Mucosa of stomach (tissue), 1 donor: Measurements from ENCODE around the gene GP1BB.
"Not testable (repeated sequence)": the region's sequence is repeated elsewhere in the genome, so short reads cannot be mapped to it uniquely, and the experiment has no call there.

ENCODE experiments used
- H3K27me3 ChIP-seq: one replicate; pipeline ENCODE4 v1.7.0; 2013; ENCODE audit warnings: mild to moderate bottlenecking, low read length; ENCODE audit not compliant: control insufficient read depth, insufficient read depth
- H3K36me3 ChIP-seq: one replicate; pipeline ENCODE4 v1.7.0; 2013; ENCODE audit warnings: low read length; ENCODE audit not compliant: control insufficient read depth, insufficient read depth
- H3K4me1 ChIP-seq: one replicate; pipeline ENCODE4 v1.7.0; 2013; ENCODE audit warnings: mild to moderate bottlenecking, low read length; ENCODE audit not compliant: control insufficient read depth, insufficient read depth
- H3K4me3 ChIP-seq: one replicate; pipeline ENCODE4 v1.7.0; 2013; ENCODE audit warnings: low read length
- H3K9ac ChIP-seq: one replicate; pipeline ENCODE4 v1.7.0; 2013; ENCODE audit warnings: mild to moderate bottlenecking, low read length, moderate library complexity
- H3K9me3 ChIP-seq: one replicate; pipeline ENCODE4 v1.7.0; 2013; ENCODE audit warnings: mild to moderate bottlenecking, low read length, moderate library complexity; ENCODE audit not compliant: control insufficient read depth
- donor health status: Pancreatic carcinoma.

Gene GP1BB

DNA sequence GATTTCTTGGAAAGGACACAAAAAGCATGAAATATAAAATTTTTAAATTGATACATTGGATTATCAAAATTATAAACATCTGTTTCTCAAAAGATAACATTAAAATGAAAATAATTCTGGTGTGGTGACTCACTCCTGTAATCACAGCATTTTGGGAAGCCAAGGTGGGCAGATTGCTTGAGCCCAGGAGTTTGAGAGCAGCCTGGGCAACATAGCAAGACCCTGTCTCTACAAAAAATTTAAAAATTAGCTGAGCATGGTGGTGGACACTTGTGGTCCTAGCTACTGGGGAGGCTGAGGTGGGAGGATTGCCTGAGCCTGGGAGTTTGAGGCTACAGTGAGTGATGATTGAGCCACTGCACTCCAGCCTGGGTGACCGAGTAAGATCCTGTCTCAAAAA, 25.5 kb upstream of the GP1BB start:
- H3K4me1 ChIP-seq, H3K9me3 ChIP-seq, H3K9ac ChIP-seq, H3K27me3 ChIP-seq, H3K4me3 ChIP-seq, H3K36me3 ChIP-seq: not testable (repeated sequence)

DNA sequence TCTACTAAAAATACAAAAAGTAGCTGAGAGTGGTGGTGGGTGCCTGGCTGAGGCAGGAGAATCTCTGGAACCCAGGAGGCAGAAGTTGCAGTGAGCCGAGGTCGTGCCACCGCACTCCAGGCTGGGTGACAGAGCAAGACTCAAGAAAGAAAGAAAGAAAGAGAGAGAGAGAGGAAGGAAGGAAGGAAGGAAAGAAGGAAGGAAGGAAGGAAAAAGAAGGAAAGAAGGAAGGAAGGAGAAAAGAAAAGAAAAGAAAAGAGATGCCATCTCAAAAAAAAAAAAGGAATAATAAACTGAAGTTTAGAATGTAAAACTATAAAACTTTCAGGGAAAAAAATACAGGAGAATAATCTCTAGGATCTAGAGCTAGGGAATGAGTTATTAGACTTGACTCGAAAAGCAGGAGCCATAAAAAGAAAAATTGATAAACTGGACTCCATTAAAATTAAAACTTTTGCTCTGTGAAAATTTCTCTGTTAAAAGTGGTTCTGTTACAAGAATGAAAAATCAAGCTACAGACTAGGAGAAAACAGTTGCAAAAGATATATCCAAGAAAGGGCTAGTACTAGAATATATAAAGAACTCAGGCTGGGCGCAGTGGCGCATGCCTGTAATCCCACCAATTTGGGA, 22.4 kb upstream of the GP1BB start:
- Histone ChIP-seq H3K27me3 (peaks cover 11% of the 10 kb centered on the region), H3K36me3 (no peaks in the 10 kb centered on the region)

DNA sequence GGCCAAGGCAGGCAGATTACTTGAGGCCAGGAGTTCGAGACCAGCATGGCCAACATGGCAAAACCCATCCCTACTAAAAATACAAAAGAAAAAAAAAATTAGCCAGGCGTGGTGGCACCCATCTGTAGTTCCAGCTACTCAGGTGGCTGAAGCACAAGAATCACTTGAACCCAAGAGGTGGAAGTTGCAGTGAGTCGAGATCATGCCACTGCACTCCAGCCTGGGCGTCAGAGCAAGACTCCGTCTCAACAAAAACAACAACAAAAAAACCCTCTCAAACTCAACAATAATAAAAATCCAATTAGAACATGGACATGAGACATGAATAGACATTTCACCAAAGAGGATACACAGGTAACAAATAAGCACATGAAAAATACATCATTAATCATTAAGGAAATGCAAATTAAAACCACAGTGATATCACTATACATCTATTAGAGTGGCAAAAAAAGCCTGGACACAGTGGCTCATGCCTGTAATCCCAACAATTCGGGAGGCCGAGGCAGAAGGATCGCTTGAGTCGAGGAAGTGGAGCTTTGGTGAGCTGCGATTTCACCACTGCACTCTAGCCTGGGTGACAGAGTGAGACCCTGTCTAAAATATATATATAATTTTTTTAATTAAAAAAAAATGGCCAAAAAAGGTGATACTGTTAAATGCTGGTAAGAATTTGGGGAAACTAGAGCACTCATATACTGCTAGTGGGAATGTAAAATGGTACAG, 21.8 kb upstream of the GP1BB start:
- Histone ChIP-seq H3K36me3 (no peaks in the 10 kb centered on the region), H3K4me3 (no peak overlapping the region), H3K9ac (no peak overlapping the region), H3K9me3 (no peaks in the 10 kb centered on the region), H3K27me3 (peaks cover 11% of the 10 kb centered on the region), H3K4me1 (no peaks in the 10 kb centered on the region)

More for the DNA sequence above, 22.4 kb upstream of the GP1BB start:
- no peak overlapping the region for H3K9ac ChIP-seq
- H3K4me3 ChIP-seq = no peak overlapping the region
- no peaks in the 10 kb centered on the region for H3K4me1 ChIP-seq
- no peaks in the 10 kb centered on the region for H3K9me3 ChIP-seq

DNA sequence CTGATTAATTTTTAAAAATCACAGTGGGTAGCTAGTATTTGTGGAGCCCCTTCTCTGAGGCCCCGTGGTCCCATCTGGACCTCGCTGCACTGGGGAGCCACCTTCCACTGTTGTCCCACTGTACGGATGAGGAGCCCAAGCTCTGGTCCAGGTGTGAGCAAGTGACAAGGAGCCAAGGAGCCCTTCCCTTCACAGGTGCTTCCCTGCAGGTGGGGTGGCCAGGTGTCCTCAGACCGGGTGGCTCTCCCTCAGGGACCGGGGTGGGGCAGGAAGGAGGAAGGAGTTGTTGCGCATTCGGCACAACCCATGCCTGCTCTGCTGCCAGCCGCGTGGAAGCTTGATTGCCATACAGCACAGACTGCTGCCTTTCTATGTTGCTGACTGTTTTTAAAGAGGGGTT, 19.5 kb upstream of the GP1BB start:
- Histone ChIP-seq H3K9me3 (no peaks in the 10 kb centered on the region), H3K9ac (no peak overlapping the region), H3K4me1 (no peaks in the 10 kb centered on the region), H3K27me3 (peaks cover 11% of the 10 kb centered on the region), H3K4me3 (no peak overlapping the region), H3K36me3 (no peaks in the 10 kb centered on the region)

GRCh38 chr22:19704355-19705015, 18.9 kb upstream of the GP1BB start:
- H3K9me3 ChIP-seq = no peaks in the 10 kb centered on the region
- no peak overlapping the region for H3K4me3 ChIP-seq
- H3K36me3 ChIP-seq = no peaks in the 10 kb centered on the region
- H3K9ac ChIP-seq = no peak overlapping the region
- H3K4me1 ChIP-seq = no peaks in the 10 kb centered on the region
- H3K27me3 ChIP-seq = peaks cover 11% of the 10 kb centered on the region

DNA sequence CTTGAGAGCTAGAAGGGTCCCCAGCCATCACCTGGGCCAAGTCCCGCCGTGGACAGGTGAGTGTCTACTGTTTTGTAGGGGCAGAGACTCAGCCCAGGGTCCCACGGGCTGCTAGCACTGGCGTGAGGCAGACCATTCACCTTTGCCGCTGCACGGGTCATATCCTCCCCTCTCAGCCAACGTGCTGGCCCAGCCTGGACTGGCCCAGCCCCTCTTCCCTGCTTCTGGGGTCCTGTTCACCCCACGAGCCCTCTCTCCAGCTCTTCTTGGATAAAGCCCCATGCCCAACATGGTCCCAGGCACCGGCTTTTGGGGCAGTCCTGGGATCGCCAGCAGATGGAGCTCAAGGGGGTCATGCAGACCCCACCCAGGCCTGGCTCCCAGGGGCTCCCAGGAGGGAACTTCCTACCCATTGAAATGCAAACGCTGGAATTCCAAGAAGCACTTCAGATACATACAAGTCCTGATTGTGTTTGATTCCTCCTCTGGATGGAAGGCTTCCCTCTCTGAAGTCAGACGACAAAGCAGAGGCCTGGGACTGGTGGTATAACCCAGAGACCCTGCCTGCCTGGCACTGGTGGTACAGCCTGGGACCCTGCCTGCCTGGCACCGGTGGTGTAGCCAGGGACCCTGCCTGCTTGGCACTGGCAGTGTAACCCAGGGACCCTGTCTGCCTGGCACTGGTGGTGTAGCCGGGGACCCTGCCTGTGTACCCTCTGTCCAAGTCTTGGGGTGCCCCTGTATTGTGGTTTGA, 18.0 kb upstream of the GP1BB start:
- Histone ChIP-seq H3K9me3 (no peaks in the 10 kb centered on the region), H3K9ac (no peak overlapping the region), H3K27me3 (peaks cover 11% of the 10 kb centered on the region), H3K4me1 (no peaks in the 10 kb centered on the region), H3K36me3 (no peaks in the 10 kb centered on the region), H3K4me3 (no peak overlapping the region)

GRCh38 chr22:19706661-19707151, 16.6 kb upstream of the GP1BB start:
- no peak overlapping the region for H3K9ac ChIP-seq
- no peaks in the 10 kb centered on the region for H3K4me1 ChIP-seq
- no peak overlapping the region for H3K4me3 ChIP-seq
- H3K9me3 ChIP-seq = no peaks in the 10 kb centered on the region
- H3K36me3 ChIP-seq = no peaks in the 10 kb centered on the region
- H3K27me3 ChIP-seq = peaks cover 11% of the 10 kb centered on the region

DNA sequence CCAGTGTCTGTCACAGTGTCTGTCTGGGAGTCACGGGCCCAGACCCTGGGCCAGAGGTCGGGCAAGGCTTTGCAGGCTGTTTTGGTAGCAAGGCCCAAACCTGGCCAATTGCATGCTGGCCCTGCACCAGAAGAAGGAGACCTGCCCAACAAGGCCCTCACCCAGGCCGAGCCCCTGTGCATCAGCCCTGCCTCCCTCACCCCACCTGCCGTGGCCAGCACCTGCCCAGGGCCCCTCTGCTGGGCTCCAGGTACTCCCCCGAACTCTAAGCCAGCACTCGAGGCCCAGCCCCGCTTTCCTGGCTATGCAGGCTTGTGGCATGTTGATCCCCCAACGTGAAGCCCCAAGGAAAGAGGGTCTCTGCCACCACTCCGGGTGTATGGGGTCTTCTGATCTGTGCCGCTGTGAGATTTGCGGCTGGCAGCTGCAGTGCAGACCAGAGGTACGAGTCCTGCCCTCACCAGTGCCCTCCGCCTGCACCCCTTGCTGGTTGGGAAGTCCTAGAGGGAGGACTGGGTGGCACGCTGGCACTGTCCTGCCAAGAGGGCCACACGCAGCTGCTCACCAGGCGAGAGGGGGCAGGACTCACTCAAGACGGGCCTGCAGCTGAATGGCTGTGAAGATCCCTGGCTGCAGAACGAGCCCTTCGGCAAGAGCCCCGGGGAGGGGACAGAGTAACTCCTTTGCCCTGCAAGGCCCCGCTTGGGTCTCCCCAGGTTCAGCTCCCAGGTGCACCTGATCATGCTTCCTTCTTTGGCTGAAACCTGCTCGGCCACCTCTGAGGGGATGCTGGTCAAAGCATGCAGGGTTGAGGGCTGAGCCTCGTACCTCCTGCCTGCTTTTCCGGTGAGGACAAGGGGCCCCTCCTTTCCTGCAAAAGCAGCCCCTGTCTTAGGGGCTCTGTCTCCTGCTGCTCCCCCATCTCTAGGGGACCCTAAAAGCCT, 15.7 kb upstream of the GP1BB start:
- H3K9me3 ChIP-seq = no peaks in the 10 kb centered on the region
- no peak overlapping the region for H3K9ac ChIP-seq
- no peaks in the 10 kb centered on the region for H3K36me3 ChIP-seq
- H3K4me1 ChIP-seq = no peaks in the 10 kb centered on the region
- no peak overlapping the region for H3K4me3 ChIP-seq
- H3K27me3 ChIP-seq = peaks cover 11% of the 10 kb centered on the region

DNA sequence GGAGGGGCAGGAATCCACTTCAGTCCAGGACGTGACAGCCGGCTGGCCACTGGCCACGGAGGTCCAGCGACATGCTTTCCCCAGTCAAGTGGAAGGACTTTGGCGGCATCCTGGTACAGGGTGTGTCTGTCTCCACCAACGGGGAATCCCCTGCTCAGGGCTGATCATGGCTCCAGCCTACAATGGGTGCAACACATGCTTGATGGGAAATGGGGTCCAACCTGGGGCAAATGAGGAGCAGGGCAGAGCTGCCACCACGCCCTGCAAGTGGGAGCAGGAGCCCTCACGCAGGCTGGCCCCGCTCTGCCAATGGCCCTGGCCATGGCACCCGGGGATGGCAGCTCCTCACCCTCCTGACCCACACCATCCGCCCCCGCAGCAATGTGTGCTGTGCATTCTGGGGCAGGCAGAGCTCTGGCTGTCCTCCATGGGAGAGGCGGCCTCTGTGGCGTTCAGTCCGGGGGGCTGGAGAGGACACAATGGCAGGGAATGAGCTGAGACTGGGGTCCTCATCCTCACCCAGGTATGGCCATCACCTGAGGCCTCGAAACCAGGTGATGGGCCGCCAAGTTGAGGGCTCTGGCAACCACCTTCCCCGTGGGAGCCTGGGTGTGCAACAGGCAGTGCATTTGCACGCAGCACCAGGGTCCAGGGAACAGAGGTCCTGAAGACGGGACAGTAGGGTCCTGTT, 14.9 kb upstream of the GP1BB start:
- H3K4me3 ChIP-seq = no peak overlapping the region
- no peaks in the 10 kb centered on the region for H3K9me3 ChIP-seq
- H3K4me1 ChIP-seq = no peaks in the 10 kb centered on the region
- H3K27me3 ChIP-seq = peaks cover 13% of the 10 kb centered on the region
- no peak overlapping the region for H3K9ac ChIP-seq
- H3K36me3 ChIP-seq = no peaks in the 10 kb centered on the region

- Histone ChIP-seq H3K9me3 (no peaks in the 10 kb centered on the region), H3K36me3 (no peaks in the 10 kb centered on the region), H3K27me3 (peaks cover 20% of the 10 kb centered on the region), H3K4me1 (peaks cover 4% of the 10 kb centered on the region), H3K4me3 (no peak overlapping the region), H3K9ac (no peak overlapping the region)
Measured at GRCh38 chr22:19709063-19709769, 14.1 kb upstream of the GP1BB start.
